Measurements from ENCODE around the gene GCK. TPM values are rescaled to one million over a fixed set of nuclear protein-coding genes. Genes with fewer than 3 reads are reported as not detected.

The GCK gene
- total RNA-seq, 1 experiment from 2014 or later = not detected

DNA sequence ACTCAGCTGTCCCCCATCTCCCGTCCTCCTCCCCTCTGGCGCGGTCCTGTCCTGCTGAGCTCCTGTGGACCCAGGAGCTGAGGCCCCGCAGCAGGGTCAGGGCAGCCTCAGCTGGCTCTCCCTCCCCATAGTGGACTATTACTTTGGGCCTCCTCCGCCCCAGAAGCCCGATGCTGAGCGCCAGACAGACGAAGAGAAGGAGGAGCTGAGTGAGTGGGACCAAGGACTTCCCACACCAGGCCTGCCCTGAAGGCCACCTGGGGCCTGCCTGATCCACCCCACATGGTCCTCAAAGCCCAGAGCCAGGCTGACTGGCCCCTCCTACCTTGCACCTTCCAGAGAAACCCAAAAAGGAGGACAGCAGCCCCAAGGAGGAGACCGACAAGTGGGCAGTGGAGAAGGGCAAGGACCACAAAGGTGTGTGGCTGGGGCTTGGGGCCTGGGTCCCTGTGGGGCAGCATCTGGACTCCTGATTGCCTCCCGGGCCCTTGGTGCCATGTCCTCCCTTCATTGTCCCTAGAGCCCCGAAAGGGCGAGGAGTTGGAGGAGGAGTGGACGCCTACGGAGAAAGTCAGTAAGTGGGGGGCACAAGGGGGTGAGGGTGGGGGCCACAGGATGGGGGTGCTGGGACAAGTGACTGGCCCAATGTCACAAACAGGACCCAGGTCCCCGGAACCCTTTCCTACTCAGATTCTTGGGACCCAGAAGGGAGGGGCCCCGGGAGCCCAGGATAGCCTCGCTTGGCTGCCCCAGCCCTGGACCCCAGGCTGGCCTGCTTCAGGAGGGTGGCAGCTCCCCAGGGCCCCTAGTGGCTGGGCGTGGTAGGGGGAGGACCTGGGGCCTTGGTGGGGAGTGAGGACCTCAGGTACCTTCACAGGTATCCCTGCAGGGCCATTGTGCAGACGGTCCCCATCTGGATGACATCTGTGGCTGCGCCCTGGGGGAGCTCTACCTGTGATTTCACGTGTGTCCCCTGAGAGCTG lies 80.2 kb downstream of the GCK start:
- DNase-seq (ENCODE audit: extremely low read depth, low read depth) = no peak

DNA sequence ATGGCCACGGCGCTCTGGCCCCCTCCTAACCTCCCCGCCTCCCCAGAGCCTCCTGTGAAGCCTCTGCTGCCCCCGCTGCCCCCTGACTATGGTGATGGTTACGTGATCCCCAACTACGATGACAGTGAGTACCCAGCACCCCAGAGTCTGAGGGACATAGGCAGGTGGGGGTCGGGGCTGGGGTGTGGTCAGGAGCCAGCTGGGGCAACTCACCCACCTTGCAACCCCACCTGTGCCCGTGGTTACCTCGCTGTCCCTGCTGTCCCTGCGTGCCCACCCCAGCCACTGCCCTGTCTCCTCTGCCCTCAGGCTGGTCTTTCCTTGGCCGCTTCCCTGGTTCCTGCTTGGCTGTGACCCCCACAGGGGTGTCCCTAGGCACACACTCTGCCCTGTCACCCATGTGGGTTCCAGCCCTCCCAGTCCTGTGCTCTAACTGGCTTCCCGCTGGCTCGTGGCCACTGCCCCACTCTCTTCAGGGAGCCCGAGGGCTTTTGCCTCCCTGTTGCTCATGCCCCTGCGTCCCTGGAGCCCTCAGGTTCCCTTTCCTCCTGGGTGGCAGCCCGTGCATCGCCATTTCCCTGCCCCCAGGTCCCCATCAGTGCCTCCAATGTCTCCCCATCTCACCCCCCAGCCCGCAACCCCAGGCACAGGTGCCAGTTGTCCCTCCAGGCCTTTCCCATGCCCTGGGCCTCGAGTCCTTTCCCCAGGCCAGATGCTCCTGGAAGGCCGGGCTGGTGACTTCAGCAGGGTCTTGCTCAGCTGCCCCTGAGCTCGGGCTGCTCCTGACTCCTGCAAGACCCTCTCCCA lies 81.1 kb downstream of the GCK start:
- DNase-seq (ENCODE audit: extremely low read depth, low read depth) = no peak

DNA sequence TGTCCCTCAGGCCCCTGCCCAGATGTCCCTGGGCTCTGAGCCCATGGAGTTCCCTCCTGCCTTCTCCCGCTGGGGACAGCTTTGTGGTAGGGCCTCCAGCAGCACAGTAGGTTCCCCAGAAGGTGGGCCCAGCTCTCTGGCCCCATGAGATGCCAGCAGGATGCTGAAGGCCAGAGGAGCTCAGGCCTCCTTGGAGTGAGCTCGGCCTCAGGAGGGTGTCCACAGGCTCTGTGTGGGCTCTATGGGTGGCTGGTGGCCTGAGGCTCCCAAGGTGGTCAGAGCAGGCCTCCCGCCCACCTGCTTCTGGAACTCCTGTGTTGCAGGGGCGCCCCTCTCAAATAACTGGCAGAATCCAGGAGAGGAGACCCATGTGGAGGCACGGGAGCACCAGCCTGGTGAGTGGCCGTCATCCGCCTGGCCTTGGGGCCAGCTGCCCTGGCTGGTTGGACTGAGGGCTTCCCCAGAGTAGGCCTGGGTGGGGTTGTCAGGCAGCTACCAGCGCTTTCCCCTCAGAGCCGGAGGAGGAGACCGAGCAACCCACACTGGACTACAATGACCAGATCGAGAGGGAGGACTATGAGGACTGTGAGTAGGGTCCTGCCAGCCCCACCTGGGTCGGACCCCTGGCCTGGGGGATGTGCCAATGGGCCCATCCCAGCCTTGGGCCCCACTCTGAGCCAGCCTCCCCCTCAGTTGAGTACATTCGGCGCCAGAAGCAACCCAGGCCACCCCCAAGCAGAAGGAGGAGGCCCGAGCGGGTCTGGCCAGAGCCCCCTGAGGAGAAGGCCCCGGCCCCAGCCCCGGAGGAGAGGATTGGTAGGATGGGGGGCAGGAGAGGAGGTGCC lies 81.9 kb downstream of the GCK start:
- no peak for DNase-seq (ENCODE audit: extremely low read depth, low read depth)

DNA sequence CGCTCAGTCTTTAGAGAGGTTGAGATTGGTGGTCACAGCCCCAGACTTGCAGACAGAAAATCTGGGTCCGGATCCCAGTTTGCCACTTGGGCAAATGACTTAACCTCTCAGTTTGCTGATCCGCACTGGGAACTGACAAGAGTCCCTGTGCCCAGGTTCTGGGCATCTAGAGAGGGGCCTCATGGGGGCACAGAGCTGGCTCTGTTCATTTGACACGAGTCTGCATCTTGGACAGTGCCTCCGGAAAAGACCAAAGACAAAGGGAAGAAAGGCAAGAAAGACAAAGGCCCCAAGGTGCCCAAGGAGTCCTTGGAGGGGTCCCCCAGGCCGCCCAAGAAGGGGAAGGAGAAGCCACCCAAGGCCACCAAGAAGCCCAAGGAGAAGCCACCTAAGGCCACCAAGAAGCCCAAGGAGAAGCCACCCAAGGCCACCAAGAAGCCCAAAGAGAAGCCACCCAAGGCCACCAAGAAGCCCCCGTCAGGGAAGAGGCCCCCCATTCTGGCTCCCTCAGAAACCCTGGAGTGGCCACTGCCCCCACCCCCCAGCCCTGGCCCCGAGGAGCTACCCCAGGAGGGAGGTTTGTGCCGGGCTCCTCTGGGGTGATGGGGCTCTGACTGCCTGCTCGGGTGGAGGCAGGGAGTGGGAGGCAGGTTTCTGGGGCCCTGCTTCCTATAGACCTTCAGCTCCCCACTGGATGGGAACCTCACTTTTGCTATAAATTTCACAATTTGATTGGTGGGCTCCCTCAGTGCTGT lies 82.8 kb downstream of the GCK start:
- DNase-seq (ENCODE audit: extremely low read depth, low read depth) = no peak

DNA sequence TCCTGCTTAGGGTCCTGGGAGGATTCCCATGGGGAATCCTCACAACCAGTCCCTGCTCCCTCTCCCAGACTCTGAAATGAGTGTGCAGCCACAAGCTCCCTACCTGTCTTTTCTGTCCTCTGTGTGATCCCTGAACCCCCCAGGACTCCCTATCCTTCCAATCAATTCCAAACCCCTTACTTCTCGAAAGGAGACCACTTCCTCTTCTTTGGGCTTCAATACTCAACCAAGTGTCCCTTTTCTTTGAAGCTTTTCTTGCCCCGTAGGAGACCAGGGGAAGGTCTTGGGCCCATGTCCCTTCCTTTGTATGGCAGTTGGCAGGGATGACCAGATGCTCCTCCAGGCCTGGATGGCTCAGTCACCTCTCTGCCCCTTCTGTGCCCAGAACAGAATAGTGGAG lies 83.4 kb downstream of the GCK start:
- DNase-seq (ENCODE audit: extremely low read depth, low read depth) = no peak

DNA sequence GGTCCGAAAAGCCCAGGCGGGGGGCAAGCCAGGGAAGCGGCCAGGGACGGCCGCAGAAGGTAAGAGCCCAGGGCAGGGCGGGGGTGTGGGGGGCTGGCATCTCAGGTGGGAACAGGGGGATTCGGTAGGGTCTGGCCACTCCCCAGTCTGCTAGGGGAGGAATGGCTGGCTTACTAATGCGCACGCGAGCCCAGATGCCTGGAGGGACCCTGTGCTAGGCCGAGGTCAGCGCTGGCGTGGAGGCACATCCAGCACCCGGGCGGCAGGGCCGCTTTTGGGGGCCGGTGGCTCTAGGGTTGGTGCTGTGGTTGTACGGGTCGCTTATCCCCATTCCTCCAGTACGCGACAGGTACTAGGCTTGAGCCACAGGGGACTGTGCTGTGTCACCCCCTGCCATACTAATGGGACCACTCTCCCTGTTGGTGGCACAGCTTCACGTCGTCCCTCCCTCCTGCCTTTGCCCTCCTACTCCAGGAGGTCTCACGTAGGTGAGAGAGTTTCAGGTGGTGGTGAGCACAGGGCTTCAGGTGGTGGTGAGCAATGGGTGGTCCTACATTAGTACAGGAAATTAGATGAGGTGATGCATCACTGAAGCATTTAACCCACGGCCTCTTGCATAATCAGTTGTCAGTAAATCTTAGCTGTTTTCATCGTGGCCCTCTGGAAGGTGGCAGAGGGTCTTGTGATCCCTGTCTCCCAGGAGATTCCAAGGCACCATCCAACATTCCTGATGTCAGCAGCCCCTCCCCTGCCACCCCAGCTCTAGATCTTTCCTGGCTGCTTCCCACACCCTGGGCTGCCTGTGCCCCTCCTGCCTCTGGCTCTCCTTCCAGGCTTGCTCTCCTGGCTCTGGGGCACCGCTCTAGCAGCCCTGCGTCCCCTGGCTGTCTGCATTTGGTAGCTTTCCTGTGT lies 84.1 kb downstream of the GCK start:
- DNase-seq (ENCODE audit: extremely low read depth, low read depth) = no peak

DNA sequence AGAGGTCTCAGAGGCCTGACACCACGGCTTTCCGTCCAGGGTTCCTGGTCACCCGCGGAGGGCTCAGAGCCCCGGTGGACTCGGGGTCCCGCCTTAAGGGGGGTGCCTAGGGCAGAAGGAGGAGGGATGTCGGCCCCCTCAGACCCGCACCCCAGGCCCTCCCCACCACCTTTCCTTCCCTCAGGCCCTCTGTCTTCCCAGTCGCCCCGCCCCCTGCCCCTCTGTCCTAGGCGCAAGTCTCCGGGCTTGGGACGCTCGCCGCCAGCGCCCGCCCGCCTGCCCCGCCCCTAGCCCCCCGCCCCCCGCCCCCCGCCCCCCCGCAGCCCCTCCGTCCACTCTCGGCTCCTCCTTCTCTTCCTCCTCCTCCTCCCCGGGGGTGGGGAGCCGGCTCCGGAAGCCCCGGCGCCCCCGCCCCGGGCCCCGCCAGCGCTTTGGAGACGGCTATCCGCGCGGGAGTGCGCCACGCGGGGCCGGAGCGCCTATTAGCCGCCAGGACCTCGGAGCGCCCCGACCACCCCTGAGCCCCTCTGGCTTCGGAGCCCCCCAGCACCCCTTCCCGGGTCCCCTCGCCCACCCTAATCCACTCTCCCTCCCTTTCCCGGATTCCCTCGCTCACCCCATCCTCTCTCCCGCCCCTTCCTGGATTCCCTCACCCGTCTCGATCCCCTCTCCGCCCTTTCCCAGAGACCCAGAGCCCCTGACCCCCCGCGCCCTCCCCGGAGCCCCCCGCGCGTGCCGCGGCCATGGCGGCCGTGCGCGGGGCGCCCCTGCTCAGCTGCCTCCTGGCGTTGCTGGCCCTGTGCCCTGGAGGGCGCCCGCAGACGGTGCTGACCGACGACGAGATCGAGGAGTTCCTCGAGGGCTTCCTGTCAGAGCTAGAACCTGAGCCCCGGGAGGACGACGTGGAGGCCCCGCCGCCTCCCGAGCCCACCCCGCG lies 85.0 kb downstream of the GCK start, which contains the start of gene AEBP1:
Gene AEBP1, plus strand, starts transcription at position 423 of the 937 bp plus-strand sequence. Its CDS starts 321 bp downstream, at position 744.
- no peak for DNase-seq (ENCODE audit: extremely low read depth, low read depth)

DNA sequence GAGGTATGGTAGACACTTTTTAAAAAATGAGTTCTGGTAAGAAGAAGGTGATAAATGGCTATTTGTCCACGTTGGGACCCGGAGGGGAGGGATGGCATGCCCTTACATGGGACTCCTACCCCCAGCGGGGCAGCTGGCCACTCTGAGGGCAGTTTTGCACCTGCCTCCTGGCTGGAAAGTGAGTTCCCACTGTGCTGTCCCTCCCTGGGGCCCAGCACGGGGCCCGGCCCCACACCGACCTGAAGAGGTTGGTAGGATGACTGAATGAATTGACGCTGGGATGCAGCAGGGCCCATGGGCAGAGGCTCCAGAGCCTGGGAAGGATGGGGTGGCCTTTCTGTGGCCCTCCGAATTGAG lies 85.7 kb downstream of the GCK start:
- no peak for DNase-seq (ENCODE audit: extremely low read depth, low read depth)

DNA sequence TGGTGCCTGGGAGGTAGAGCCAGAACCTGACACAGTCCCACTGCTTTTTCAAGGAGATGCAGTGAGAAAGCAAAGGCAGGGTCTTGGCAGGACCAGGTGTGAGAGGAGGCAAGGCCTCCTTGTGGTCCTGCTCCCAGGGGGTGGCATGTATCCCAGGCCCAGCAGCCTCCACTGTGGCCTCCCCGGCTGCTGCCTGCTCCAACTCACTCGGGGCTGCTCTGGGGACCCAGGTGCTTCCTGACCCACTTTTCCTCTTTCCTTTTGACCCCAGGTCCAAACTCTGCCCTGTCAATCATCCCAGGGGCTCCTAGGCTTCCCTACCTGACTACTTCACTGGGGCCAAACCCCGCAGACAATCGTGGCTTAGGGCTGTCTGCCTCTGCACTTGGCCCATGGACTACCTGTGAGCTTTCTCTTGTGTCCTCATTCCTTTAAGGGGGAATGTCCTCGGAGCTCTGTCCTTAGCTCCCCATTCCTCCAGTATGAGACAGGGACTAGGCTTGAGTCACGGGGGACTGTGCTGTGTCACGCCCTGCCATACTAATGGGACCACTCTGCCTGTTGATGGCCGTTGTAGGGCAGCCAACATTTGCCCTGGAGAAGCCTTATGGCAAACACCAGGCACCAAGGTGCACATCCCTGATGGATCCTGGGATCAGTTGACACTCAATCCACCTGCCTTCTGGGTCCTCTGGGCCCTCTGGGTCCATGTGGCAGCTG lies 86.2 kb downstream of the GCK start:
- DNase-seq (ENCODE audit: extremely low read depth, low read depth) = no peak

DNA sequence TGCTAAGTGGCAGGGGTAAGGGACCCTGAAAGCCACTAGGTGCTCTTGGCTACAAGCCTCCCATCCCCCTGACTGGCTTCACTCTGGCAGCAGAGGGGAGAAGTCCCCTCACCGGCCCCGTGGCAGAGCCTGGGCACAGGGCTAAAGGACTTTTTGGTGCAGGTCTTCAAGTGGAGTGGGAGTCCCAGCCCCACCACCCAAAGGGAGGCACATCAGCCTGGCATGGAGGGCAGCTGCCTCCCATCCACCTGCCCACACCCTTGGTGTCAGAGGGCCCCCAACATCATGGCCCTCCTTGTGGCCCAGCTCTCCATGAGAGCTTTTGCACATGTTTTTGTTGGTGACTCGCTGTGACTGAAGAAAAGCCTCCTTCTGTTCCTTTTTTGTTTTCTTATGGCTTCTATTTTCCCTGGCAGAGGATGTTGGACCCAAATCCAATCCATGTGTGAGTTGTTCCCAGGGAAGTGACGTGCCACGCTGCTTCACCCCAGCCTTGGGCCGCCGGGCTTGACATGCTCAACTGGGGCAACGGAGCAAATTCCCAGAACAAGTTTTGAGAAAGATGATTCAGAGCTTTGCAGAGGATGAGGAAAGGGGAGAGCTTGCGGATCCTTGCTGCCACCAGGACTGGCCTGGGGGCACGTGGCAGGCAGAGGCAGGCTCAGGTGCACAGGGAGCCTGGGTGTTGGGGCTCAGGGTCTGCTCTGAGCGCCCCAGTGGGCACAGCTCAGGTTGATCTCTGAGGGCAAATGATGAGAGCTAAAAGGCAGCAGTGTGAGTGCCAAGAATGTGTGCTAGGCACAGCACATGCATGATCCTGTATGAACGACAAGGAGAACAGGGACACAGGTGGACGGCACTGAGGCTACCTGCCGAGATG lies 87.0 kb downstream of the GCK start:
- DNase-seq (ENCODE audit: extremely low read depth, low read depth) = no peak

DNA sequence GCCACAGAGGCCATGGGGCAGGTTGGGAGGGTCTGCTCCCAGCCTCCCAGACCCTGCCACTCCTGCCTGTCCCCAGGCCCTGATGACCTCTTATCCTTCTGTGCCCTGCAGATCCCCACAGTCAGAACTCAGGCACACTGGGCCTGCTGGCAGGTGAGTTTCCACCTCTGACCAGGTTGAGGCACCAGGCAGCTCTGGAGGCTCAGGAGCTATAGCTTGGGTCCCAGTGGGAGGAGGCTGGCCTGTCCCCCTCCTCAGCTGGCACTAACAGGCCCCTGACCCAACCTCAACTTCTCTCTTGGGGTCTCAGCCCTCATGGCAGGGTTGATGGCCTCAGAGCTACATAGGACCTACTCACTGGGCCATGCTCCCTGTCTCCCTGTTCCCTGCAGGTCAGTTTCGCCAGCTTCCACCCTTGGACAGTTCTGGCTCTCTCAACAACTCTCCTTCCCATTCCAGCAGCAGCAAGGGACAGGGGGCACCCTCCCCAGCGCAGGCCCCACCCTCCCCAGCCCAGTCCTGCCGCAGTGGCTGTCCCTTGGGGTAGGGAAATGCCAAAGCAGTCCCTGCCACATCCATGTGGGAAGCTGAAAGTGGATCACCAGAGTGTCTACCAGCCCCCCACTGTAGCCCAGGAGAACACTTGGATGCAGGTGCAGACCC lies 87.8 kb downstream of the GCK start:
- DNase-seq (ENCODE audit: extremely low read depth, low read depth) = no peak

DNA sequence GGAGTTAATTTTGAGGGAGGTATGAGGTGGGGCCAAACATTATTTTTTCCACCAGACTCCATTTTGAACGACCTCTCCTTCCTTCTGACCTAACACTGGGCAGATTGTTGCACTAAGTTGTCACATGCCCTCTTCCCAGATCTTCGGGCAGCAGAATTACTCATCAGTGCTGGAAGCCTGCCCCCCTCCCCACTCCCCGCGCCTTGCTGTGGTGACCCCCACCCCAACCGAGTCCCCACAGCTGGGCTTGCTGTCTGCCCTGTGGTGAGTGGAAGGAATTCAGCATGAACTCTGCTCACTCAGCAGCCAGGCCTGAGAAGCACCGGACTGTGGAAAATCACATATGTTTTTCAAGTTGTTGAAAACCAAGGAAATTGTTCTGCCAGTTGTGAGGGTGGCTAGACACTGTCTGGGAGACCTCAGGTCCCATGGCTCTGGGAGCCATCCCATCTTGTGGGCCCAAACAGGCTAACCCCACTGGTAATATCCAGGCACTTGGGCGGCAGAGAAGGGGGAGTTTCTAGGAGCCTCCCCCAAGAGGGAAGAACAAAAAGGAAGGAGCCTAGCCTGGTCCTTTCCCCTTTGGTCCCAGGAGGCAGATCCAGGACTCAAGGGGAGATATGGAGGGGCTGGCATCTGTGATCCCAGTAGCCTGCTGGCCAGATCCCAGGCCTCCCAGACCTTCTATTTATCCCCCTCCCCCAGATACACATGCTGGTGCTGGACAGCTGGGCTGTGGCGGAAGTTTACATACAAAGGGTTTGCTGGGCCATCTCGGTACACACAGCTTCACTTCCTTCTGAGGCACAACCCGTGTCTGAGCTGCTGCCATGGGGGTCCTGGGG lies 88.6 kb downstream of the GCK start:
- DNase-seq (ENCODE audit: extremely low read depth, low read depth) = no peak

DNA sequence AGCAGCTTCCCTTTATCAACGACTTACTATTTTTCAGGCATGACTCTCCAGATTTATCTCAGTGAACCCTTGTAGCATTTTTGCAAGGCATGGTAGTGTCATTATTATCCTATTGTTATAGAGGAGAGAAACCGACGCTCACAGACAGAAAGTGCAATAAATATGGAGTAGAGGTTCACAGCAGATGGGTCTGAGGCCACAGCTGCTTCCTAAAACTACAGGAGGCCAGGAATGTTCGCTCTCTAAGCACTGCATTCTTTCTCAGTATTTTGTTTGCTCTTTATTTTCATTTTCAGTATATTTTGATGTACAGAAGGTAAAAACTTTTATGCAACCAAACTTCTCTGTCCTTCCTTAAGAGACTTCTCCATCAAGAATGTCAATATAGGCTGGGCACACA lies 89.6 kb downstream of the GCK start:
- no peak for DNase-seq (ENCODE audit: extremely low read depth, low read depth)
